Adrenal gland (tissue), 5 donors: ENCODE data around the gene FMC1.

Experiments
- POLR2A ChIP-seq, 2 donors: fragments of 450-650 bp; IDR thresholded peaks; one replicate each; pipeline ENCODE4 v1.6.1; 2017; ENCODE audit warnings: antibody characterized with exemption in 2 of 2, mild to moderate bottlenecking in 2 of 2, moderate library complexity in 1 of 2
- TF ChIP-seq, protein P1 (sequence below), 6 experiments: fragments of 450-650 bp in 4 of 6; fragments of 200-600 bp in 2 of 6; sonication (generic) in 1 of 6; IDR thresholded peaks; 1 replicate in 5 of 6; 2 replicates in 1 of 6; pipeline versions ENCODE4 v1.5.1 to v1.8.0; 2016 to 2021; ENCODE audit warnings: antibody characterized with exemption in 6 of 6, mild to moderate bottlenecking in 2 of 6, moderate library complexity in 1 of 6
- donor health status: DM: no; HTN: no; CAD: no.

DNA sequence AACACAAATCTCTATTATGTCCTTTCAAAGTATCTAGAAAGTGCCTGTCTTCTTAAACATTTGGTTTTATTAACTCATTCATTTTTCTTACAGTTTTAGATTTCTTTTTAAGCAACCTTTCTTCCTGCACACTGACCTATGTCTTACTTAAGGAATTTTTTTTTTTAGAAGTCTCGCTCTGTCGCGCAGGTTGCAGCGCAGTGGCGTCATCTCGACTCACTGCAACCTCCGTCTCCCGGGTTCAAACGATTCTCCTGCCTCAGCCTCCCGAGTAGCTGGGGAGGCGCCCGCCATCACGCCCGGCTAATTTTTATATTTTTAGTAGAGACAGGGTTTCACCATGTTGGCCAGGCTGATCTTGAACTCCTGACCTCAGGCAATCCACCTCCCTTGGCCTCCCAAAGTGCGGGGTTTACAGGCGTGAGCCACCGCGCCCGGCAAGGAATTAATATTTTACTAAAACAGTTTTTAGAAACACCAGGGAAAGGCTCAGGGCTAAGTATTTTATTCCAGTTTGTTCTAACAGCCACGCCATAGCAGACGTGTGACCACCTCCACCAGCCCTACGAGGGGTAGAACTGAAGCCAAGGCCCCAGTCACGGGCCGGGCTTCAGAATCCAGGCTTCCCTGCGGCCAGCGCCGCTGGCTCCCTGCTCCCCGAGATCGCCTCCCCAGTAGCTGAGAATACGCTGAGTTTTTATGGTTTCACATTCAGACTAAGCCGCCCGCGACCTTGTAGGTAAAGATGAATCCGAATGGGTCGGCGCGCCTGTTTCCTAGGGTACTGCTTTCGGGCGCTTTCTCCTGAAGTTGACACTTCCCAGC is 17.6 kb downstream of the FMC1 start:
- TF ChIP-seq POLR2A (IDR thresholded peaks at IDR 0.05), result no peak
- TF ChIP-seq, protein P1, sequence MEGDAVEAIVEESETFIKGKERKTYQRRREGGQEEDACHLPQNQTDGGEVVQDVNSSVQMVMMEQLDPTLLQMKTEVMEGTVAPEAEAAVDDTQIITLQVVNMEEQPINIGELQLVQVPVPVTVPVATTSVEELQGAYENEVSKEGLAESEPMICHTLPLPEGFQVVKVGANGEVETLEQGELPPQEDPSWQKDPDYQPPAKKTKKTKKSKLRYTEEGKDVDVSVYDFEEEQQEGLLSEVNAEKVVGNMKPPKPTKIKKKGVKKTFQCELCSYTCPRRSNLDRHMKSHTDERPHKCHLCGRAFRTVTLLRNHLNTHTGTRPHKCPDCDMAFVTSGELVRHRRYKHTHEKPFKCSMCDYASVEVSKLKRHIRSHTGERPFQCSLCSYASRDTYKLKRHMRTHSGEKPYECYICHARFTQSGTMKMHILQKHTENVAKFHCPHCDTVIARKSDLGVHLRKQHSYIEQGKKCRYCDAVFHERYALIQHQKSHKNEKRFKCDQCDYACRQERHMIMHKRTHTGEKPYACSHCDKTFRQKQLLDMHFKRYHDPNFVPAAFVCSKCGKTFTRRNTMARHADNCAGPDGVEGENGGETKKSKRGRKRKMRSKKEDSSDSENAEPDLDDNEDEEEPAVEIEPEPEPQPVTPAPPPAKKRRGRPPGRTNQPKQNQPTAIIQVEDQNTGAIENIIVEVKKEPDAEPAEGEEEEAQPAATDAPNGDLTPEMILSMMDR (IDR thresholded peaks at IDR 0.05), result no peak
